DND-41 (cell line): ENCODE results near the gene ZNF860.
"Not testable (repeated sequence)": the region's sequence is repeated elsewhere in the genome, so short reads cannot be mapped to it uniquely, and the experiment has no call there.

Experiments used
- ATAC-seq: fragments of 200-7000 bp; cut with Tn5 transposase; 3 replicates; pipeline ENCODE4 v1.9.1; 2021; ENCODE audit warnings: low read depth; ENCODE audit not compliant: insufficient read depth
- DNase-seq: peaks from one replicate; pipeline ENCODE4 v3.0.0-alpha.2; 2020
- H2AFZ ChIP-seq: 2 replicates; pipeline ENCODE4 v1.6.0; 2012; ENCODE audit warnings: low read depth, low read length
- H3K27ac ChIP-seq: 2 replicates; pipeline ENCODE4 v1.5.1; 2012; ENCODE audit warnings: low read length, inconsistent platforms
- H3K27me3 ChIP-seq: fragments of 200-600 bp; sonication (generic); 2 replicates; pipeline ENCODE4 v1.6.0; 2012; ENCODE audit warnings: low read length, mild to moderate bottlenecking, inconsistent platforms; ENCODE audit not compliant: insufficient read depth, poor library complexity
- H3K36me3 ChIP-seq: 2 replicates; pipeline ENCODE4 v1.5.1; 2012; ENCODE audit warnings: low read length, inconsistent platforms; ENCODE audit not compliant: insufficient read depth
- H3K4me1 ChIP-seq: 2 replicates; pipeline ENCODE4 v1.5.1; 2012; ENCODE audit warnings: mild to moderate bottlenecking, low read length; ENCODE audit not compliant: insufficient read depth
- H3K4me2 ChIP-seq: 2 replicates; pipeline ENCODE4 v1.6.0; 2012; ENCODE audit warnings: mild to moderate bottlenecking, moderate library complexity, low read length, inconsistent platforms; ENCODE audit not compliant: insufficient read depth
- H3K4me3 ChIP-seq, 2 experiments: fragments of 200-600 bp in 1 of 2; shearing (Covaris generic) in 1 of 2; 2 replicates each; pipeline ENCODE4 v1.5.1; 2012 to 2016; ENCODE audit warnings: inconsistent platforms in 2 of 2, low read length in 2 of 2, mild to moderate bottlenecking in 2 of 2, low read depth in 1 of 2, moderate library complexity in 1 of 2
- H3K79me2 ChIP-seq: 2 replicates; pipeline ENCODE4 v1.6.0; 2012; ENCODE audit warnings: low read length, inconsistent platforms; ENCODE audit not compliant: insufficient read depth
- H3K9ac ChIP-seq: 2 replicates; pipeline ENCODE4 v1.6.0; 2012; ENCODE audit warnings: low read depth, mild to moderate bottlenecking, inconsistent platforms, low read length, moderate library complexity
- H3K9me3 ChIP-seq: 2 replicates; pipeline ENCODE4 v1.5.1; 2012; ENCODE audit warnings: low read length, moderate library complexity, mild to moderate bottlenecking, inconsistent platforms; ENCODE audit not compliant: insufficient read depth, severe bottlenecking
- H4K20me1 ChIP-seq: 2 replicates; pipeline ENCODE4 v1.6.0; 2012; ENCODE audit warnings: low read length; ENCODE audit not compliant: insufficient read depth
- EZH2 ChIP-seq: IDR thresholded peaks from 3 replicates; pipeline ENCODE4 v1.6.1; 2012; ENCODE audit warnings: borderline replicate concordance, low read depth, mild to moderate bottlenecking, moderate library complexity, low read length, inconsistent platforms; ENCODE audit not compliant: severe bottlenecking
- TF ChIP-seq, protein P1 (sequence below): IDR thresholded peaks from 2 replicates; pipeline ENCODE4 v1.5.1; 2012; ENCODE audit warnings: borderline replicate concordance, low read length, moderate library complexity, mild to moderate bottlenecking; ENCODE audit not compliant: poor library complexity, severe bottlenecking; ENCODE audit errors: extremely low read depth

ZNF860 gene

DNA sequence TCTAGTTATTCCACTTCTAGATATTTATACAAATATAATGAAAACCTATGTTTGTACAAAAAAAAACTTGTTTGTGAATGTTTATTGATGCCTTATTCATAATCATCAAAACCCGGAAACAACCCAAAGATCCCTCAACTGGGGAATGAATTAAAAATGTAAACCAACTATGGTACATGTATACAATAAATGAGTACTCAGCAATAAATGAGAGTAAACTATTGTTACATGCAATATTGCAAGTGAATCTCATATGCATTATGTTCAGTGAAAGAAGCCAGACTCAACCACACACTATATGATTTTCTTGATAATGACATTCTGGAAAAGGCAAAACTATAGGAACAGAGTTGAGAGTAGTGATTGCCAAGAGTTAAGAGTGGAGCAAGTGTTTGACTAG is 12.3 kb downstream of the ZNF860 start:
- Histone ChIP-seq H3K9ac (no peak overlapping the region), H3K4me1 (no peaks in the 10 kb centered on the region), H3K27me3 (no peaks in the 10 kb centered on the region), H4K20me1 (no peaks in the 10 kb centered on the region), H3K27ac (no peak overlapping the region), H2AFZ (no peak overlapping the region), H3K79me2 (no peaks in the 10 kb centered on the region), H3K4me3 (no peak overlapping the region), H3K36me3 (no peaks in the 10 kb centered on the region), H3K9me3 (no peaks in the 10 kb centered on the region), H3K4me2 (no peak overlapping the region)
- TF ChIP-seq, protein P1, sequence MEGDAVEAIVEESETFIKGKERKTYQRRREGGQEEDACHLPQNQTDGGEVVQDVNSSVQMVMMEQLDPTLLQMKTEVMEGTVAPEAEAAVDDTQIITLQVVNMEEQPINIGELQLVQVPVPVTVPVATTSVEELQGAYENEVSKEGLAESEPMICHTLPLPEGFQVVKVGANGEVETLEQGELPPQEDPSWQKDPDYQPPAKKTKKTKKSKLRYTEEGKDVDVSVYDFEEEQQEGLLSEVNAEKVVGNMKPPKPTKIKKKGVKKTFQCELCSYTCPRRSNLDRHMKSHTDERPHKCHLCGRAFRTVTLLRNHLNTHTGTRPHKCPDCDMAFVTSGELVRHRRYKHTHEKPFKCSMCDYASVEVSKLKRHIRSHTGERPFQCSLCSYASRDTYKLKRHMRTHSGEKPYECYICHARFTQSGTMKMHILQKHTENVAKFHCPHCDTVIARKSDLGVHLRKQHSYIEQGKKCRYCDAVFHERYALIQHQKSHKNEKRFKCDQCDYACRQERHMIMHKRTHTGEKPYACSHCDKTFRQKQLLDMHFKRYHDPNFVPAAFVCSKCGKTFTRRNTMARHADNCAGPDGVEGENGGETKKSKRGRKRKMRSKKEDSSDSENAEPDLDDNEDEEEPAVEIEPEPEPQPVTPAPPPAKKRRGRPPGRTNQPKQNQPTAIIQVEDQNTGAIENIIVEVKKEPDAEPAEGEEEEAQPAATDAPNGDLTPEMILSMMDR = no peak
- TF ChIP-seq EZH2 = no peak
- ATAC-seq (no peak), DNase-seq (no peak)

DNA sequence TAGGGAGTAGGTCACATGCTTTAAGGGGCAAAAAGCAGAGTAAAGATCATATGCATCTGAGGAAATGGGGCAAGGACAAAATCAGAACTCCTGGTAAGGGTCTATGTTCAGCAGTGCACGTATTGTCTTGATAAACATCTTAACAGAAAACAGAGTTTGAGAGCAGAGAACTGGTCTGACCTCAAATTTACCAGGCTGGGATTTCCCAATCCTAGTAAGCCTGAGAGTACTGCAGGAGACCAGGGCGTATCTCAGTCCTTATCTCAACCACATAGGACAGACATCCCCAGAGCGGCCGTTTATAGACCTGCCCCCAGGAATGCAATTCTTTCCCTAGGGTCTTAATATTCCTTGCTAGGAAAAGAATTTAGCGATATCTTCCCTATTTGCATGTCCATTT is 13.5 kb downstream of the ZNF860 start:
- H3K9ac ChIP-seq, H2AFZ ChIP-seq, H3K9me3 ChIP-seq, ATAC-seq, H4K20me1 ChIP-seq, H3K27ac ChIP-seq, H3K36me3 ChIP-seq, H3K4me2 ChIP-seq, H3K4me3 ChIP-seq, H3K4me1 ChIP-seq, H3K27me3 ChIP-seq, DNase-seq, H3K79me2 ChIP-seq: not testable (repeated sequence)

DNA sequence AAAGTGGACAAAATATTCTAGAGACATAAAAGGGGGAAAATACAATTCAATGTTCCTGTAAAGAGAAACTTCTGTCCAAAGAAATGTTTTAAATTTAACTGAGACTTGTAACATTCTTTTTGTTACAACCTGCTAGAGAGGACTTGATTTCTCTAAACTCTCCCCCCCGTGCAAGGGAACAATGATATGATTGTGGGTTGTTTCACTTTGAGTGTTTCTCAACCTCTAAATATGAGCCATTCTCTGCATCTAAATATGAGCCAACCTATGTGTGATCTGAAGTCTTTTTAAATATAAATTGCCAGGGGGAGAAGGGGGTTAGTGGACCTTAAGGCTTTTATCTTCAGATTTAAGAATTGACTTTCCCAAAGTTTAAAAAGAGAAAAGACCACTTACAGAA is 14.6 kb downstream of the ZNF860 start:
- Histone ChIP-seq H3K36me3 (no peaks in the 10 kb centered on the region), H3K79me2 (no peaks in the 10 kb centered on the region), H3K27ac (no peak overlapping the region), H3K9me3 (peaks cover 2% of the 10 kb centered on the region), H3K4me1 (no peaks in the 10 kb centered on the region), H3K27me3 (no peaks in the 10 kb centered on the region), H3K9ac (no peak overlapping the region), H3K4me2 (no peak overlapping the region), H3K4me3 (no peak overlapping the region), H2AFZ (no peak overlapping the region), H4K20me1 (no peaks in the 10 kb centered on the region)
- ATAC-seq = no peak
- DNase-seq = no peak
- TF ChIP-seq, protein P1 = no peak
- TF ChIP-seq EZH2 = no peak

DNA sequence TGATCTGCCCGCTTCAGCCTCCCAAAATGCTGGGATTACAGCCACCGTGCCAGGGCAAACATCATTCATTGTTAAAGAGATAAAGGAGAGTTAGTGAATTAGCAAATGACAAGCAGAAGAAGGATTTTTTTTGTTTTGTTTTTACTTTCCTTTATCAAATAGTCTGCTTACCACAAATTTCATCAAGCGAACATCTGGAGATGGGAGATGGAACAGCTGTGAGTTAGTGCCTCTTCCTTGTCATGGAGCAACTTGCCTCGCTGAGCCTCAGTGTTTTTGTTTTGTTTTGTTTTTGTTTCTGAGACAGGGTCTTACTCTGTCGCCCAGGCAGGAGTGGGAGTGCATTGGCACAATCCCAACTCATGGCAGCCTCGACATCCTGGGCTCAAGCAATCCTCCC is 15.9 kb downstream of the ZNF860 start:
- Histone ChIP-seq H3K4me3 (no peak overlapping the region), H3K4me1 (no peaks in the 10 kb centered on the region), H3K9me3 (peaks cover 2% of the 10 kb centered on the region), H3K4me2 (no peak overlapping the region), H3K9ac (no peak overlapping the region), H2AFZ (no peak overlapping the region), H3K27ac (no peak overlapping the region), H3K27me3 (no peaks in the 10 kb centered on the region), H3K79me2 (no peaks in the 10 kb centered on the region), H4K20me1 (no peaks in the 10 kb centered on the region), H3K36me3 (no peaks in the 10 kb centered on the region)
- no peak for TF ChIP-seq EZH2
- TF ChIP-seq, protein P1 = no peak
- ATAC-seq (no peak), DNase-seq (no peak)
